CD4-positive, alpha-beta T cell treated with Interleukin-15 for 1 hour (primary cell): ENCODE measurements around the gene INF2.
"Not testable (repeated sequence)": the region's sequence is repeated elsewhere in the genome, so short reads cannot be mapped to it uniquely, and the experiment has no call there.

Experiments used
- DNase-seq: peaks from one replicate; pipeline ENCODE4 v3.0.0-alpha.2; 2020

Gene INF2

DNA sequence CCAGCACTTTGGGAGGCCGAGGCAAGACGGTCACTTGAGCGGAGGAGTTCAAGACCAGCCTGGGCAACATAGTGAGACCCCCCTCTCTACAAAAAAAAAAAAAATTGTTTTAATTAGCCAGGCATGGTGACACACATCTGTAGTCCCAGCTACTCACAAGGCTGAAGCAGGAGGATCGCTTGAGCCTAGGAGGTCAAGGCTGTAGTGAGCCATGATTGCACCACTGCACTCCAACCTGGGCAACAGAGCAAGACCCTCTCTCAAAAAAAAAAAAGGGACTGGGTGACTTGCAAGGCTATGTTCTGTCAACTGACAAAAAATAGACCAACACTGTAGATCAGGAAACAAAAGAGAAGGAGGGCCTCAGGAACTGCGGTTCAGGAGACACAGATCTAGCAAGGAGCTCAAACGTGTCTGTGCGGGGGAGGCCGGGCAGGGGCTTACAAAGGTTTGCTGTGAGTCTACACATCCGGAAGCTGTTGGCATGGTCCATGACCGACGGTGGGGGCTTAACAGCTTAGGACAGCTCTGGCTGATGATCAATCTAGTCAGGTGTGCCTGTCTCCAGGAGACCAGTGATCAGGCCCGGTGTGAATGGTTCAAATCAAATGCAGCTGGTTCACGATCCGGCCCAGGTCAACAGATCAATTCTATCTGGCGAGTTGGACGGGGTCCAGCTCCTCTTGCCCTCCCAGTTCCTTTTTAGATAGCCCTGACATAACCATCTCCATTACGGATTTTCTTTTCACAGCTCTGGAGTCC, 31.7 kb upstream of the INF2 start:
- peak; percentile 78 for DNase-seq

DNA sequence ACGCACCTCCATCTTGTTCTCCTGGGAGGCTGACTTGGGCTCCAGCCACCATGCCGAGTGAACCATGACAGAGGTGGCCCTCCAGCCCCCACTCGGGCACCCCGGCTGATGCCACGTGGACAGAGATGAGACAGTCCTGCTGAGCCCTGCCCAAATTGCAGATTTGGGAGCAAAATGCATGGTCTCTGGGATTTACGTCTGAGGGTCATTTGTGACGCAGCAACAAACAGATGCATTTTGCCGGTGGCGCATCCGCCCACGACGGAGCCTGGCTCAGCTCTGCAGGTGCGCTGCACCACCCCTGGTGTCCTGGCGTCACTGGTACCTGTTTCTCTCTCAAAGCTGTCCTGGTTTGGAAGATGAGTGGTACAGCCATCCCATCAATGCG, 31.1 kb upstream of the INF2 start:
- peak; percentile 59 for DNase-seq

DNA sequence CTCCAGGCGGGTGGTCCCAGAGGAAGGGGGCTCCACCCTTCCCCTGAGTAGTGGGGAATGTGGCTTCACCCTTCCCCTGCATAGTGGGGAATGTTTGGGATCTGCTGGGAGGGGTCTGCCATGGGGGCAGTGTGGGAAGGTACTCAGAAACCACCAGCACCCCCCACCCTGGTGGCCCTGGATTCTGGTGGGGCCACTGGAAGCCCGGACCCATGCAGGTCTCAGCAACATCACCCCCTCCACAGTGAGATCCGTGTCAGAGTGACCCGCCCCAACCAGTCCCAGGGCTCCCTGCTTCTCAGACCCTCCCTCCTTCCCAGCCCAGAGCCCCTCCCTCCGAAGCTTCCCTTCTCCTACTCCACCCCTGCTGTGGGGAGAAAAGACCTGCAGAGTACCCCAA, 30.3 kb upstream of the INF2 start:
- no peak for DNase-seq

DNA sequence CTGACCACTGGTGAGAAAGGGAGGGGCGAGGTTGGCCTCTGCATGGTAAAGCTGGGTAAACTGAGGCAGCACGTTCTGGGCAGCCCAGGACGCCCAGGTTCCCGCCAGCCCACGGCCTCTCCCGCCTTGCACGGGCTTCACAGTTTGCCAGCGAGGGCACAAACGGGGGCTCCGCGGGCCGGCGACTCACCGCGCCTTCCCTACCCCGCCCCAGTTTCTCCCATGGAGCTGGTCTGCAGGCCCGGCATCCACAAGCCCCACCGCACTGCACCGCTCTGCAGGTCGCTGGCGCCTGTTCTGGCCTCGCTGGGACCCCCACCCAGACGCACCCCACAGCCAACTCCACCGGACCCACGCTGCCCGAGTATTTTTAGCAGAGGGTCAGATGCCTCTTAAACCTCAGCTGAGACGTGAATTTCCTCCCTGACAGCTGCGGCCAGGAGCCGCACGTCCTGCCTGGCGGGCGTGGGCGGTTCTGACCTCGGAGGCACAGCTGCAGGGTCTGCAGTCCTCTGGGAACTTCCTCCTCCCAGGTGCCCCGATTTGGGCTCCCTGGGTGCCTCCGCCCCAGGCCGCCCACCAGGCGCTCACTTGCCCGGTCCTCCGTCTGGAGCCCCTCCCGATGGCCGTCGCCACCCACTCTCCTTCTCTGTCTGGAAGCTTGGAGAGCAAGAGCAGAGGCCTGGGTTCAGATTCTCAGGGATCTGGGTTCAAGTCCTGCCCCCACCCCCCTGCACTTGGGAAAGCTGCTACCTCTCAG, 29.5 kb upstream of the INF2 start:
- DNase-seq = no peak

DNA sequence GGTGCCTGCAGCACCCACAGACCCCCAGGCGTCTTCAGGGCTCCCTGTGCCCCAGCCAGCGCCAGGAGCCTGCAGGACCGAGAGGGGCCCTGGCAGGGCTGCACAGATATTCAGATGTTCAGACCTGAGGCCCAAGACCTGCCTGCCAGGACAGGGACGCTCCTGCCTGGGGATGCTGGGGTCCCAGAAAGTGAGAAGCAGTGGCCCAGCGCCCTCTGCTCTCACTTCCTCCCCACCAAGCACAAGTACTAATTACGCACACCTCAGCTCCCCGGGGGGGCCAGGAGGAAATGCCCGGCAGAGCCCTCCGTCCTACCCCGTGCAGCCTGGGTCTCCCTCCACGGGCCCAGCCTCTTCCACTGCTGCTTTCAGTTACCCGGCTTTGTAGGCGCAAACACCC, 28.8 kb upstream of the INF2 start:
- peak; percentile 72 for DNase-seq

DNA sequence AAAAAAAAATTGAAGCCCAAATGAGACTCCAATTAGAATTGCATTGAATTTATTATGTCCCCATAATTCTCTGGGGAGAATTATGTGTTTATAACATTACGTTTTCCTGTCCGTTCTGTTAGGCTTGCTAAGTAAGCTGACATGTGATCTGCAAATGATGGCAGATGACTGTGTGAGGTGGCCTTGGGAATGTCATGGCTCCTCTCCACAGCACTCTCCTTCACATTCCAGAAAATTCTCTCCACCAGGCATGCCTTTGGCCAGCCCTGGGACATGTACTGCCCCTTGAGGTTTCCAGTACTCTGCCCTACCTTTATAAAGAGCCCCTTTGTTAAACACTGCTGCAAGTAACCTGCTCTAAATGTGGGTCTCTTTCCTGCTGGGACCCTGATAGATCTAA, 28.3 kb upstream of the INF2 start:
- DNase-seq = no peak

DNA sequence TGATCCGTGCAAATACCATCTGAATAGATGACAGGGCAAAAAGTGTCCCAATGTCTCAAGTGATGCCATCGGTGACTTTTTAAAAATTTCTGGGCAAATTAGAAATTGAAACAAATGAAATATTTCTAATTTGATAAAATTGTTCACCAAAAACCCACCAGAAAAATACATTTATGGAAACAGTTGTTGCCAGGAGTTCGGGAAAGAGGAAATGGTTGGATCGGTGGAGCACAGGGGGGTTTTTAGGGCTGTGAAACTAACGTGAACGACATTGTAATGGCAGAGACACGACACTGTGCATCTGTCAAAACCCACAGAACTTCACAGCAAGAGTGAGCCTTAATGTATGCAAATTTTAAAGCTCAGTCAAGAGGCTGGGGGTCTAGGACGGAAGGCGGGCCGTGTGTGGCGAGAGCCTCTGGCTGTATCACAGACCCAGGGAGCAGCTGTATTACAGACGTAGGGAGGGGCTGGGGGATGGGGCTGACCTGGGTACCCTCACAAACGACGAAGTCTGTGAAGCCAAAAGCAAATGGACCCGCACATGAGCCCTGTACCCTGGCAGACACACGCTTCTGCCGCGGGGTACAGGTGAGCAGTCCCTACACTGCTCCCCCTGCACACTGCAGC, 27.8 kb upstream of the INF2 start:
- peak; percentile 55 for DNase-seq

DNA sequence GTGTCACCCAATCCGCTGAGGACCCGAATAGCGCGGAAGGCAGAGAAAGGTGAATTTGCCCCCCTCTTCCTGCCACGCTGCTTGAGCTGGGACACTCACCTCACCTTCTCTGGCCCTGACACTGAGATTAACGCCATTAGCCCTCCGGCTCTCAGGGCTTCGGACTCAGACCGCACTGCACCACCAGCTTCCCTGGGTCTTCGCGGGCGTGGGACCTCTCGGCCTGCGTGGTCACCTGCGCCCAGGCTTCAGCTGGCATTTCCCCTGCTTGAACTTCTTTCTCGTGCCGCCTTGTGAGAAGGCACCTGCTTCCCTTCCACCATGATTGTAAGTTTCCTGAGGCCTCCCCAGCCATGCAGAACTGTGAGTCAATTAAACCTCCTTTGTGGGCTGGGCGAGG, 26.9 kb upstream of the INF2 start:
- DNase-seq = not testable (repeated sequence)

DNA sequence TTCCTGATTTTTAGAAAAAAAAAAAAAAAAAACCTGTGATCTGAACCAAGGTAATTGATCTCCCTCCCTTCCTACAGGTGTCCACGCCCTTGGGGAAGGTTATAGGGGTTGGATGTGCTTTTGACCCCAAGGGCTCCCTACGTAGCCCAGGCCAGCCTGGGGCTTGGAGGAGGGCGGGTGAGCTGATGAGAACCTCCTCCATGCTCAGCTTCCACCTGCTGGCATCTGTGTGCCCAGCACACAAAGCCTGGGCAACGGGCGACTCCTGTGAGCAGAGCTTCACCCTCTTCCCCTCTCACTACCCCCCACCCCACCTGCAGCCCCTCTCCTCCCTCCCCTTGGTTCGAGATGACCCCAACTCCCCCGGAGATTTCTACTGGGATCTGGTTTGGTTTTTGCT, 25.3 kb upstream of the INF2 start:
- DNase-seq = no peak

DNA sequence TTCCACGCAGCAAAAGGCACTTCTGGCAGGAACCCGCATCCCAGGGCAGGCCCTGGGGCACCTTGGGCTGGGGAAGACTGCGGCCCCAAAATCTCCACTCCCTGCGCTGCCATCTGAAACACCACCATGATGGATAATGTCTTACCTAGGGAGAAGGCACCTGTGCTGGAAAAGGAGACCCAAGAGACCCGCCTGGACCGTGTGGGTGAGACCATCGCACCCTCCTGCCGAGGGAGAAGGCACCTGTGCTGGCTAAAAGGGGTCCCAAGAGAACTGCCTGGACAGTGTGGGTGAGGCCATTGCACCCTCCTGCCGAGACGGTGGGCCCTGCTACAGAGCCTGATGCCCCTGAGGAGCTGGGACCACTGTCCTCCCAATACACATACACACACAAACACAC, 24.8 kb upstream of the INF2 start:
- DNase-seq = no peak

DNA sequence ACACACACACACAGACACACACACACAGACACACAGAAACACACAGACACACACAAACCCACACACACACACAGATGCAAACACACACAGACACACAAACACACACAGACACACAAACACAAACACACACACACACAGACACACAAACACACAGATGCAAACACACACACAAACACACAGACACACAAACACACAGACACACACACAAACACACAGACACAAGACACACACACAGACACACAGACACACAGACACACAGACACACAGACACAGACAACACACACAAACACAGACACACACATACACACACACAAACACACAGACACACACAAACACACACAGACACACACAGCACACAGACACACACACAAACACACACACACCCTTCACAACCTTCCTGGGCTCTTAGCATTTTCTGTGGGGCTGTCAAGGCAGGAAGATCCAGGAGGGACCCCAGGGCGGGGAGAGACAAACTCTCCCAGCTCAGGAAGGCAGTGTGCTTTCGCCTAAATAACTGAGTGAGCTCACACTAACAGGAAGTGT, 24.2 kb upstream of the INF2 start:
- DNase-seq = no peak

DNA sequence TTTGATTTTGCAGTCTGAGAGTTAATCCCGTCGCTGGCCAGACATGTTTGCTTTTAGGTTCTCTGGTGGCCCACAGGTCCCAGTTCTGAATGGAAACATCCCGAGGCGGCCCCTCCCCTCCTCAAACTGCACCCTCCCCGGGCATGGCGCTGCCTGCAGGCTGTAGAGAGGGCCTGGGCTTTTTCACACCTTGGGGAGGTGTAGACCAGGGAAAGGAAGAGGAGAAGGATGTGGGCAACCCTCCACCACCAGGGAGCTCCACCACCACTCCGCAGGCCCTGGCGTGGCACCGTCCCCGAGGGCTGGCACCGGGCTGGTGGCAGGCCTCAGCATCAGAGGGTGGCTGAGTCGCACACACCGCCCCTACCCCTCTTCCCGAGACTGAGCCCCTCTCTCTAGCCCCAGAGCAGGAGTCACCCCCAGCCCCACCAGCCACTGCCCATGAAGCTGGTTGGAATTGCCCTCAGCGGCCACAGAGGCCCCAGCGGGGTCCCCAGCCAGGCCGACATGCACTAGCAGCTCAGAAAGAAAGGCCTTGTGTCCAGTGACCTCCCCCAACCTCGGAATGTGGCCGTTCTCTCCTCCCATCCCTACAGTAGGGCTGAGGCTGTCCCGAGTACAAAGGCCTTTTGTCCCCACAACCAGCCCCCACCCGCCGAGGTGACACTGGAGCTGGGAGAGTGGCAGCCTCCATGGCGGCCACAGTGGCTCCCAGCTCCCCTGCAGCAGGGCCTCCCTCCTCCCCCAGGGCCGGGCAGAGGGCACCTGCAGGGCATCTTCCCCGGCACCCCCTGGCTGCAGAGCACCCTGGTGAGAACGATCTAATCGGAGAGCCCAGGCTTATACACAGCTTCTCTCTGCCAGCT, 23.5 kb upstream of the INF2 start:
- peak; percentile 55 for DNase-seq

DNA sequence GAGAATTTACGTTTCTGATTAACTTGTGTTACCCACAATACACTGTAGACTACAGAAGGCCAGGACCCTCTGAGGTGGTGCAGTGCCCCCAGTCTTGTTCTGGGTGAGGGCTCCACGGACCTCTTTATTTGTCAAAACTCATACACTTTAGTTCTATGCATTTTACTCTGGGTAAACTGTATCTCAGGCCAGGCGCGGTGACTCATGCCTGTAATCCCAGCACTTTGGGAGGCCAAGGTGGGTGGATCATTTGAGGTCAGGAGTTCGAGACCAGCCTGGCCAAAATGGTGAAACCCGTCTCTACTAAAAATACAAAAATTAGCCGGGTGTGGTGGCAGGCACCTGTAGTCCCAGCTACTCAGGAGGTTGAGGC, 22.9 kb upstream of the INF2 start:
- DNase-seq = not testable (repeated sequence)

DNA sequence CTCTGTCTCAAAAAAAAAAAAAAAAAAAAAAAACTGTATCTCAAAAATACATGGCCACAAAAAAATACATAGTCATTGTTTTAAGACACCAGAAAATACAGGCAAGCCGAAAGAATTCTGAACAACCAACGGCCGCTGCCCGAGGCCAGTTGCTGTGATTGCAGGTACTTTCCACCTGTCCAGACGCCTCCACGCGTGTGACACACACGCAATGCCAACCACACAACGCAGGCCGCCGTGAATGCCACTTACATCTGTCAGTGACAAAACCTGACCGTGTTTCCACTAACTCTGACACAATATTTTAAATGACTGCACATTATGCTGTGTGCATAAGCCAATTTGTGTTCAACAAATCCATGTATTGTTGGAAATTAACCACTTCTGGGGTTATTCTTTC, 22.4 kb upstream of the INF2 start:
- no peak for DNase-seq

DNA sequence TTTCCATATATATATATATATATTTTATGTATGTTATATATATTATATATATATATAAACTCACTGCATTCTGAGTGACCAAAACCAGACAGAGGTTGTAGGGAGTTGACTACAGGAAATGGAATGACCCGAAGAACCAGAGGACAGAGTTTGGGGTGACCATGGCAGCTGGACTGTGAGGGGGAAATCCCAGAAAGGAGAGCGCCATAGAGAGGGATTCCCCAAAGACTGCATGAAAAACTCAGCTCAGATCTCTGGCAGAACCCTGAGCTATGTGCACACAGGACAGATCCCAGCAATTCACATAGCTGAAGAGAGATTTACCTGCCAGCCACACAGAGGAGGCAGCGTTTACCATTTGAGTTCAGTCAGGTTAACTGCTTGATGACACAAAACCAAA, 19.7 kb upstream of the INF2 start:
- no peak for DNase-seq

DNA sequence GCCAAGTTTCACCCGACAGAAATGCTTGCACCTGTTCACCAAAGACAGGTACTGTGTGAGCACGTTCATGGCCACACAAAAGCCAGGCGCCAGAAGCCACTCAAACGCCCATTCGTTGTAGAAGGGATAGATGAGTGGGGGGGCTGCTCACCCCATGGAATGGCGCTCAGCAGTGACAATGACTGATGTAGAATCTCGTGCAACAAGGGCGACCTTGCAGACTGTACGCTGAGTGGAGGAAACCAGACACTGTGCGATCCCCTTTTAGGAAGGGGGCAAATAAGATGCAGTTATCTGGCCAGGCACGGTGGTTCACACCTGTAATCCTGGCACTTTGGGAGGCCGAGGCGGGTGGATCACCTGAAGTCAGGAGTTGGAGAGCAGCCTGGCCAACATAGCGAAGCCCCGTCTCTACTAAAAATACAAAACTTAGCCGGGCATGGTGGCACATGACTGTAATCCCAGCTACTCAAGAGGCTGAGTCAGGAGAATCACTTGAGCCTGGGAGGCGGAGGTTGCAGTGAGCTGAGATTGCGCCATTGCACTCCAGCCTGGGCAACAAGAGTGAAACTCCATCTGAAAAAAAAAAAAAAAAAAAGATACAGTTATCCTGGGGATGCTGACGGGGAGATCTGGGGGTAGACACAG, 18.0 kb upstream of the INF2 start:
- DNase-seq = not testable (repeated sequence)

DNA sequence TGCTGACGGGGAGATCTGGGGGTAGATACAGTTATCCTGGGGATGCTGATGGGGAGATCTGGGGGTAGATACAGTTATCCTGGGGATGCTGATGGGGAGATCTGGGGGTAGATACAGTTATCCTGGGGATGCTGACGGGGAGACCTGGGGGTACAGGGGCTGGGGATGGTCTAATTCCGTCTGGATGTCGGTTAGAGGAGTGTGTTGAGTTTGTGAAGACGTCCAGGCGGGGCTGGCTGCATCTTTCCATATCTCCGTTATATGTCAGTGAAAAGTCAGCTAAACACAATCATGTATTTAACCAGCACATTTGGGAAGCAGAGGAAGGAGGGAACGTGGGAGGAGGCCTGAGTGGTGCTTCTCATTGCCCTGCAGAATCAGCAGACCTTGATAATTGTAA, 17.3 kb upstream of the INF2 start:
- DNase-seq = not testable (repeated sequence)

DNA sequence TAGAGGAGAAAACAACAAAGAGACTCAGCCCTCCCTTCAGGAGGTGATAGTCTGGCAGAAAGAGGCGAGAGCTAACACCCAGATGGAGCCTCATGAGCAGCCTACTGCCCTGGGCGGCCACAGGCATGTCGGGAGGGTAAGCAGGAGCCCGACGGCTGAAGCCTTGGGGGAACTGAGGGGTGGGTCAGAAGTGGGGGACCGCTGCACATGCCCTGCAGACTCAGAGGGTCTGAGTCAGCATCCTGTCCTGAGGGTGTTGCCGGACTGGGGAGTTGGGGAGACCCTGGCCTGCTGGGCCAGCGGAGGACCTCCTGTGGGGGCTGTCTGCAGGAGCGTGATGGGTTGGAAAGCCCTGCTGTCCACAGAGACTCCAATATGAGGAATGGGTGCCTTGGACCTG, 15.9 kb upstream of the INF2 start:
- DNase-seq = no peak

DNA sequence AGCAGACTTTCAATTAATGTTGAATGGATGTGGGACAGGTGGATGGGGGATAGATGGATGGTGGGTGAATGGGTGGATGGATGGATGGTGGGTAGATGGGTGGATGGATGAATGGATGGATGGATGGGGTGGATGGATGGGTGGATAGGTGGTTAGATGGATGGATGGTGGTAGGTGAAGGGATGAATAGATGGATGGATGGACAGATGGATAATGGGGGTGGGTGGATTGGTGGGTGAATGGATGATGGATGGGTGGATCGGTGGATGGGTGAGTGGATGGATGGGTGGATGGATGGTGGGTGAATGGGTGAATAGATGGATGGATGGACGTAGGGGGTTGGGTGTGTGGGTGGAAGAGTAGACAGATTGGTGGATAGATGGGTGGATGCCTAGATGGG, 14.0 kb upstream of the INF2 start:
- no peak for DNase-seq

DNA sequence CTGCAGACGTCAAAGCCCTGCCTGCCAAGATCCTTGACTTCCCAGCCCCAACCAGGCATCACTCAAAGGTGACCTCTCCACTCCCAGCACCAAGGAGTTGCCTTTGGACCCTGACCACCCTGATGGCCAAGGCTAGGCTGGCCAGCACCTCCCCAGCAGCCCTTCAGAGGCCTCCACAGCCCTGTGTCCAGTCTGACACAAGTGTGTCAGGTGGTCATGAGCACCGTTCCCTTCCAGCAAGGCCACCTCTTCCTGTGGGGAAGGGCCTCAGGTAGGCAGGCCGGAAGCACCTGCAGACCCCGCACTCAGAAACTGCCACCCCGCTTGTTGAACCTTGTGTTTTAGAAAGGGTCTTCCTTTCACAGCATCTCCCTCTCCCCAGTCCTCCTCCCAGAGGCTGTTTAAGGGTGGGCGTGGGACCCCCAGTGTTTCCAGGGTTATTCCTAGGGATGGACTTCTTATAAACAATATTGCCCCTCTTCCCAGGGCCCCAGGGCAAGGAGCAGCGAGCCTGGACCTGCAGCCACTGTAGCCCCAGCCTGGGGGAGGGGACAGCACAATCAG, 13.2 kb upstream of the INF2 start:
- no peak for DNase-seq

DNA sequence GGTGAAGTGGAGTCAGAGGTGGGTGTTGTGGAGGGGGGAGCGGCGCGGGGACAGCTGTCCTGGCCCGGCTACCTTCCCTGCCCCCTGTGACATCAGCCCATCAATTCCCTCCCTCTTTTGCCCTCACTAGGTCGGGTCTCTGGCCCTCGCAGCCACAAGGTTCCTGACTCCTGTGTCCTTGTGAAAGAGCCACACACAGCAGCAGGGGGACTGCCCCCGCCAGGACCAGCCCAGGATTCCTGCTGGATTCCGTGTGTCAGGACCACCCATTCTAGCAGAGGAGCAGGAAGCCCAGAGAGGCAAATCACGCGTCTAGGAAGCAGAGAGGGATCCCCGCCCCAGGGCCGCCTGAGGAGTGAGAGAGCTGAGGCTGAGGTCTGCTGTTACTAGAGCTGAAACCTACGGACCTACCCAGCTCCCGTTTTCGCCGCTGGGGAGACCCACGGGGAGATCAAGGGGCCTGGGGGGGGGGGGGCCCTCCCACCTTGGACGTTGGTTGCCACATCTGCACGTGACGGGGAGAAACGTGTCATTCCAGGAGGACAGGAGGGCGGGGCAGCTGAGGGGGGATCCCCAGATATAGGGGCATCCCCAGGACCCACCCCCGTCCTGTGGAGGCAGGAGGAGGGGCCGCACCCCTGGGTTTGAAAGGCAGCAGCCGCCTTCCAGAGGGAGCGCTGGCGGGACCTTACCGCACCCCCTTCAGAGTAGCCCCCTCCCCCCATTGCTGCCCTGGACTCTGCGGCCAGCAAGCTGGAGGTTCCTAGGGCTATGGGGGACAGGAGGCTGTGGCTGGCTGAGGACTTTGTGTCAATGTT, 12.5 kb upstream of the INF2 start:
- peak; percentile 48 for DNase-seq
